HepG2 (cell line): ENCODE results near the gene LEAP2. TPM values are rescaled to one million over a fixed set of nuclear protein-coding genes. Genes with fewer than 3 reads are reported as not detected.

Source experiments
- CBFB ChIP-seq: sonication (generic); formaldehyde crosslinking; IDR thresholded peaks from 2 replicates; pipeline ENCODE4 v1.4.0; 2020; ENCODE audit warnings: missing genetic modification reagents
- CCDC6 ChIP-seq: sonication (generic); formaldehyde crosslinking; IDR thresholded peaks from 2 replicates; pipeline ENCODE4 v1.8.1; 2022; ENCODE audit warnings: mild to moderate bottlenecking, missing genetic modification reagents, moderate library complexity
- EHMT2 ChIP-seq: fragments of 200-600 bp; sonication (generic); IDR thresholded peaks from 2 replicates; pipeline ENCODE4 v1.7.0; 2017; ENCODE audit warnings: antibody characterized with exemption, low read depth, low read length, borderline replicate concordance
- IRF2 ChIP-seq: IDR thresholded peaks from 2 replicates; pipeline ENCODE4 v1.6.1; 2018; ENCODE audit warnings: missing genetic modification reagents, missing compliant biosample characterization
- KAT8 ChIP-seq: IDR thresholded peaks from 2 replicates; pipeline ENCODE4 v1.6.1; 2016; ENCODE audit warnings: missing genetic modification reagents, missing compliant biosample characterization
- KLF9 ChIP-seq: IDR thresholded peaks from 2 replicates; pipeline ENCODE4 v1.6.1; 2016; ENCODE audit warnings: low read depth
- PHF21A ChIP-seq: sonication (generic); formaldehyde crosslinking; IDR thresholded peaks from 2 replicates; pipeline ENCODE4 v1.5.0; 2020; ENCODE audit warnings: mild to moderate bottlenecking, missing genetic modification reagents
- PHF8 ChIP-seq: sonication (generic); formaldehyde crosslinking; IDR thresholded peaks from 2 replicates; pipeline ENCODE4 v1.5.0; 2020; ENCODE audit warnings: missing genetic modification reagents
- PRDM4 ChIP-seq: sonication (generic); formaldehyde crosslinking; IDR thresholded peaks from 2 replicates; pipeline ENCODE4 v1.9.0; 2021; ENCODE audit warnings: missing genetic modification reagents, borderline replicate concordance
- REPIN1 ChIP-seq: sonication (generic); formaldehyde crosslinking; IDR thresholded peaks from 2 replicates; pipeline ENCODE4 v1.8.0; 2022; ENCODE audit warnings: missing genetic modification reagents, low read depth, mild to moderate bottlenecking, borderline replicate concordance
- SP5 ChIP-seq: IDR thresholded peaks from 2 replicates; pipeline ENCODE4 v1.6.1; 2016; ENCODE audit warnings: low read depth, borderline replicate concordance
- THAP11 ChIP-seq: IDR thresholded peaks from 2 replicates; pipeline ENCODE4 v1.6.1; 2016; ENCODE audit warnings: missing biosample characterization, missing genetic modification reagents
- ZNF142 ChIP-seq: sonication (generic); formaldehyde crosslinking; IDR thresholded peaks from 2 replicates; pipeline ENCODE4 v1.4.0; 2020; ENCODE audit warnings: missing genetic modification reagents
- ZNF281 ChIP-seq: sonication (generic); formaldehyde crosslinking; IDR thresholded peaks from 2 replicates; pipeline ENCODE4 v1.4.0; 2020; ENCODE audit warnings: missing genetic modification reagents, borderline replicate concordance
- ZNF503 ChIP-seq: sonication (generic); formaldehyde crosslinking; IDR thresholded peaks from 2 replicates; pipeline ENCODE4 v1.4.0; 2020; ENCODE audit warnings: missing genetic modification reagents
- ZNF607 ChIP-seq: sonication (generic); formaldehyde crosslinking; IDR thresholded peaks from 2 replicates; pipeline ENCODE4 v1.5.1; 2020; ENCODE audit warnings: missing genetic modification reagents, mild to moderate bottlenecking, borderline replicate concordance
- ZNF766 ChIP-seq: sonication (generic); formaldehyde crosslinking; IDR thresholded peaks from 2 replicates; pipeline ENCODE4 v1.5.0; 2020; ENCODE audit warnings: missing genetic modification reagents, borderline replicate concordance
- ZNF777 ChIP-seq: sonication (generic); formaldehyde crosslinking; IDR thresholded peaks from 2 replicates; pipeline ENCODE4 v1.4.0; 2020; ENCODE audit warnings: missing genetic modification reagents
- polyA plus RNA-seq, 8 experiments: library from polyadenylated mRNA; depleted of rRNA in 3 of 8; stranded (reverse) in 7 of 8; unstranded in 1 of 8; fragments of >200 nt; fragmentation: Illumina TruSeq in 4 of 8; extraction: Trizol in 4 of 8; gene quantifications; 2 replicates each; pipeline versions ENCODE4 v1.2.1 to v1.2.3, GENCODE V29; 2011 to 2016; ENCODE audit warnings: low read depth in 4 of 8, missing spikeins in 1 of 8, mixed read lengths in 1 of 8; ENCODE audit not compliant: insufficient read depth in 1 of 8
- total RNA-seq, 5 experiments: library from RNA; depleted of rRNA; stranded (reverse); fragments of >200 nt; fragmentation: Illumina TruSeq; extraction: Trizol; gene quantifications; 2 replicates each; pipeline ENCODE4 v1.2.3, GENCODE V29; 2016; ENCODE audit warnings: low read depth in 1 of 5

The LEAP2 gene
- total and polyA plus RNA-seq, 2 of the 13 experiments (the other 11 are each of a cell fraction or from before 2014, with no cell fraction given), result 23.9 to 51.9 TPM

- TF ChIP-seq ZNF142 (CRISPR knock-in tag), result 0 out of 2 replicates have a peak, but pooled peaks have one; percentile 15
- TF ChIP-seq PRDM4, result no peak
- no peak for TF ChIP-seq ZNF281 (CRISPR knock-in tag)
- TF ChIP-seq REPIN1 (CRISPR knock-in tag), result peak; percentile 2; the same call in 1 of the 2 replicates
- TF ChIP-seq ZNF503, result no peak
- TF ChIP-seq SP5 (CRISPR knock-in tag), result no peak
- peak; percentile 15; the same call in 1 of the 2 replicates for TF ChIP-seq EHMT2
- TF ChIP-seq KAT8 (CRISPR knock-in tag), result peak; percentile 8; the same call in 1 of the 2 replicates
- no peak for TF ChIP-seq ZNF766 (CRISPR knock-in tag)
- no peak for TF ChIP-seq KLF9 (CRISPR knock-in tag)
- TF ChIP-seq PHF8 (CRISPR knock-in tag), result no peak
- no peak for TF ChIP-seq CBFB
- 0 out of 2 replicates have a peak, but pooled peaks have one; percentile 12 for TF ChIP-seq PHF21A
- TF ChIP-seq ZNF607, result no peak
- TF ChIP-seq ZNF777 (CRISPR knock-in tag), result no peak
- no peak for TF ChIP-seq THAP11
- 0 out of 2 replicates have a peak, but pooled peaks have one; percentile 38 for TF ChIP-seq CCDC6 (CRISPR knock-in tag)
- no peak for TF ChIP-seq IRF2 (CRISPR knock-in tag)
These were observed 33.2 kb upstream of the LEAP2 start (continued) for GRCh38 chr5:132840313-132840712.
